Skeletal muscle satellite cell (primary cell): ENCODE results near the gene PRDM1.

Experiments used
- H3K27me3 ChIP-seq: 2 replicates; pipeline ENCODE4 v1.7.0; 2013; ENCODE audit warnings: low read length; ENCODE audit not compliant: control insufficient read depth, insufficient read depth
- H3K36me3 ChIP-seq: 2 replicates; pipeline ENCODE4 v1.7.0; 2013; ENCODE audit warnings: mild to moderate bottlenecking, control low read depth, low read length; ENCODE audit not compliant: insufficient read depth
- H3K4me1 ChIP-seq: 2 replicates; pipeline ENCODE4 v1.7.0; 2013; ENCODE audit warnings: low read length; ENCODE audit not compliant: control insufficient read depth, insufficient read depth
- H3K4me2 ChIP-seq: 2 replicates; pipeline ENCODE4 v1.7.0; 2013; ENCODE audit warnings: mild to moderate bottlenecking, low read length
- H3K4me3 ChIP-seq: 2 replicates; pipeline ENCODE4 v1.7.0; 2013; ENCODE audit warnings: low read length
- H3K9ac ChIP-seq: 2 replicates; pipeline ENCODE4 v1.7.0; 2013; ENCODE audit warnings: mild to moderate bottlenecking, low read depth, low read length, moderate library complexity
- H3K9me3 ChIP-seq: replicated peaks from 2 replicates; pipeline ENCODE4 v1.7.0; 2013; ENCODE audit warnings: mild to moderate bottlenecking, control low read depth, low read length

PRDM1 gene

DNA sequence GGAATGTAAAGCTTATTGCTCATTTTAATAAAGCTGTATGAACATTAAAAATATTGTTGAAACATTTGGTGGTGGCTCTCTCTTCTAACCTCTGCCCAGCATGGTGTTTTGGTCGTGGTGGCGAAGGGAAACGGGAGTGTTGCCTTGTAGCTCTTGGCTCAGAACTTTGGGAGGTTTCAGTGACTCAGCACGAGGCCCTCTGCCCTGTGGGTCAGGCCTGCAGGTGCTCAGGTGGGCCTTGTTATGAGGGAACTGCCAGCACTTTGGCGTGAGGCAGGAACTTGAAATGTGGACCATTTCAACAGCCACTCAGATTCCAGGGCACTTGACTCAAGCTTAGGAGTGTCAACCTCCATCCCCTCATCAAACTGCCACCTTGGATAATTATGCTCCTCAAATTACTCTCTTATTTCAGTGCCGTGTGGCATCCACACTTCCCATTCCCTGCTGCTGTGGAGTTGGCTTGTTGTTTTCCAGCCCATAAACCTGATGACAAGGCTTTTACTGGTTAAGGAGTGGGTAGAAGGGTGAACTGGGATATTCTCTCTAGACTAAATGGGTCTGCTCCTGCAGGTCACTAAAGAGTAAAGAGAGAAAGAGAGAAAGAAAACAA, 36.3 kb downstream of the PRDM1 start:
- no peaks in the 10 kb centered on the region for H3K27me3 ChIP-seq

DNA sequence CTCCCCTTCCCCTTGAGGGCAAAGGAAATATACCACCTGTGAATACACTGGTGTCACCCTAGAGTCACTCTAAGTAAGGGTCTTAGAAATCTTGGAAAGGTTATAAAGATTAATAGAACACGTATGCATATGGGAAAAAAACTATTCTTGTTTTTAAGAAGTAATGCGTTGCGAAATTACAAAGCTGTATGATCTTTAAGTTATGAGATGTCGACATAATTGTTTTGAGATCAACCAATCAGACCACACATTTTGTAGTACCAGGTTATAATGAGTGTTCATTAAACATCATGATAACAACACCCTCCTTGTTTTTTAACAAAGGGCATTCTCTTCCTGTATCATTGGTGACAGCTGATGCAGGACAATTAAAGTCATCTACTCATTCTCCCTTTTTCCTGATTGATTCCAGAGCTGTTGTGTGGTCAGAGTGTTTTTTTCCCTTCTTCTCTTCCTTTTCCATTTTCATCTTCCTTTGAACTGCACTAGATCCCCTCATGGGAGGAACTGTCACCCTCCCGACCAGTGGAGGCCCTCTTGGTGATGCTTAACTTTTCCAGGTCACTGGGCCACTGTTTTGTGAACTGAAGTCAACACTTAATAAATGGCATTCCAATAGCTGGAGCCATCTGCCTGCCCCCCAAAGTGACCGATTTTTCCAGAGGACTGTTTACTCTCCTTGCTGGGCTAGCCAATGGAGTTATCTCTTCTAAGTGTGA, 37.0 kb downstream of the PRDM1 start:
- Histone ChIP-seq H3K9me3 (no peaks in the 10 kb centered on the region), H3K27me3 (no peaks in the 10 kb centered on the region), H3K4me3 (no peak overlapping the region), H3K4me1 (peaks cover 3% of the 10 kb centered on the region), H3K4me2 (no peak overlapping the region), H3K36me3 (no peaks in the 10 kb centered on the region), H3K9ac (no peak overlapping the region)

More for the DNA sequence above, 36.3 kb downstream of the PRDM1 start:
- Histone ChIP-seq H3K4me1 (peaks cover 3% of the 10 kb centered on the region), H3K36me3 (no peaks in the 10 kb centered on the region), H3K9me3 (no peaks in the 10 kb centered on the region), H3K4me3 (no peak overlapping the region), H3K4me2 (no peak overlapping the region), H3K9ac (no peak overlapping the region)

DNA sequence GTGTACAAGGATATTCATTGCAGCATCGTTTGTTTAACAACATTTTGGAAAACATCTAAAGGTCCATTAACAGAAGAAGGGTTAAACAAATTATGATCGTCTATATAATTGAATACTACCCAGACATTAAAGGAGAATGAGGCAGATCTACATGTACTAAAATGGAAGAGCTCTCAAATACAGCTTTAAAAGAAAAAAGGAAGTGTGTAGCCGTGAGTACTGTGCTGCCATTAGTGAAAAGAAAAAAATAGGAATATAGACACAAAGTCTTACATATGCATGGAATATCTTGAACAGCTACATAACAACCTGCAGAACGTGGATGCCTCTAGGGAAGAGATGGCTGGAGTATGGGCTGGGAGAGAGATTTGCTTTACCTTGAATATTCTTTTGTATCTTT, 37.9 kb downstream of the PRDM1 start:
- Histone ChIP-seq H3K4me3 (no peak overlapping the region), H3K9ac (no peak overlapping the region), H3K4me1 (peaks cover 6% of the 10 kb centered on the region), H3K27me3 (no peaks in the 10 kb centered on the region), H3K36me3 (no peaks in the 10 kb centered on the region), H3K4me2 (no peak overlapping the region), H3K9me3 (no peaks in the 10 kb centered on the region)

DNA sequence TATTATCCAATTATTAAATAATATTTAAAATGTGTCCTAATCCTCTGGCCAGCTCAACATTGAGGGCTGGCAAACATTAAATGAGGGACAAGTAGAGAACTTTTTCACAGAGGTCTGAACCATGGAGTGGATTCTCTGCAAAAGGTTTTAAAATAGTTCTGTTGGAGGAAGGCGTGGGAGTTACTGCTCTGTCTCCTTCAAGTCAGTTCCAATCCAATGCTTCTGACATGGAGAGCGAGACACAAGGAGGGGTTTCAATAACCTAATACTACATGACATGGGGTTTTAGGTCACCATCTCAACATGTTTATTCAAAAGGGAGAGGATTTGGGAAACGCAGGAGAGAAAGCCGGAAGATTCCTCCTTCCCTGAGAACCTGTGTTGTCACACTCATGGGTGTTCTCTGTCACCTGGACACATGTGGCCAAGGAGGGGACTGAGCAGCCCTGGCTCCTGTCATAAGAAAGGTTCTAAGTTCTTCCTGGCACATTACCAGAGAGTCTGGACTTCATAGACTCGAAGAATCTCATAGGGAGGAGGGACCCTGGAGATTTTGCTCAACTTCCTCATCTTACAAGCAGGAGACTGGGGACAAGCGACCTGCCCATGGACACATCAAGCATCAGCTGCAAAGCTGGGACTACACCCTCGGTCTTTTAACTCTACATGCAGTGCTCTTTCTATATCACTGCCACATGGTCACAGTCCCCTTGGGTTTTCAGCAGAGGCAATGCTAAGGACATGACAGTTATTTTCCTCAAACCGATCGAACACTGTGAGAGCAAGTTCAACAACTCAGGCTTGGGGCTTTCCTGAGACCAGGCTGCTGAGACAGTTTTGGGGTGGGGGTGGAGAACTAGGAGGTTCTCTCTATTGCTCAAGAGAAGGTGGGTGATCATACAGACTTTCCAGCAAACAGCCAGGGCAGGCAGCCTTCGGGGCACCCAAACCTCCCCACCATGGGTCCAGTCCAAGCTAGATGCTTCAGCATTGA, 38.6 kb downstream of the PRDM1 start:
- H3K36me3 ChIP-seq: no peaks in the 10 kb centered on the region
- H3K4me1 ChIP-seq: peaks cover 13% of the 10 kb centered on the region
- H3K4me3 ChIP-seq: no peak overlapping the region
- no peaks in the 10 kb centered on the region for H3K9me3 ChIP-seq
- no peak overlapping the region for H3K4me2 ChIP-seq
- no peak overlapping the region for H3K9ac ChIP-seq
- no peaks in the 10 kb centered on the region for H3K27me3 ChIP-seq

DNA sequence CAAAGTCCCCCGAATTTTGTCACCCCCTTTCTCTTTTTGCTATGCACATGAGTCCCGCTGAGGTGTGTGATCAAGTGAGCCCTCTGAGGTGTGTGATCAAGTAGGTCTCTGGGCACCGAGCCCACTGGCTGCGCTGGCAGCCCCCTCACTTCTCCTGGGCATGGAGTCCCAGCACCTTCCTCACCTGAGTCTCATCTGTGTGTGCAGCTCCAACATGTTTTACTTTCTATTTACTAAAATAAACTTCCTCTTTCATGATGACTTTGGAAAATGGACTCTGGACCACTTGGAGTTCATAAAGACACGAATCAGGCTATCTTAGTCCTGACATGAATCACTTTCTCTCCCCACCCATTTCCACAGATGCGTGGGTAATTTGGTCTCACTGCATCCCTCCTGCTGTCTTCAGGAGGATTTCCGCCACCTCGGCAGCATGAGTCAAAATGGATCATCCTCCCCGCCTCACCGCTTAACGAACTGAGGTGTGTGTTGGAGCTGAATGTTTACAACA, 39.8 kb downstream of the PRDM1 start:
- Histone ChIP-seq H3K36me3 (no peaks in the 10 kb centered on the region), H3K4me2 (no peak overlapping the region), H3K9ac (no peak overlapping the region), H3K27me3 (no peaks in the 10 kb centered on the region), H3K9me3 (no peaks in the 10 kb centered on the region), H3K4me1 (peaks cover 17% of the 10 kb centered on the region), H3K4me3 (no peak overlapping the region)

DNA sequence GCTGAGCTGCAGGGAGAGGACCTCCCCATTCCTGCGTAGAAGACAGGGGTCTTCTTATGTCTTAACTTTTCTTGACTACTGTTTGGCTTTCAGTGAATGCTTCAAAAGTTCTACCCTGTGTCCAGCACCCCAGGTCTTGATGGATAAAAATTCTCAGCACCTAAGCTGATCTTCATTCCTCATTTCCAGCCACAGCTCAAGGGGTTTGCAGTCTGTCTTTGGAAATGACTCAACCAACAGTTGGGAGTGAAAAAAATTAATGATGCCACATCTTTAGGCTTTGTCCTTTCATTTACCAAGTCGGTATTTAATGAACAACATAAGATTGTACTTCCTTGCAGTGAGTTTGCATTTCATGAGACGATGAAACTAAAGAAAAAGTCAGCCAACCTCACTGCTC, 40.3 kb downstream of the PRDM1 start:
- no peak overlapping the region for H3K4me3 ChIP-seq
- no peak overlapping the region for H3K9ac ChIP-seq
- H3K4me1 ChIP-seq: peaks cover 17% of the 10 kb centered on the region
- no peak overlapping the region for H3K4me2 ChIP-seq
- H3K9me3 ChIP-seq: no peaks in the 10 kb centered on the region
- H3K27me3 ChIP-seq: no peaks in the 10 kb centered on the region
- H3K36me3 ChIP-seq: no peaks in the 10 kb centered on the region

DNA sequence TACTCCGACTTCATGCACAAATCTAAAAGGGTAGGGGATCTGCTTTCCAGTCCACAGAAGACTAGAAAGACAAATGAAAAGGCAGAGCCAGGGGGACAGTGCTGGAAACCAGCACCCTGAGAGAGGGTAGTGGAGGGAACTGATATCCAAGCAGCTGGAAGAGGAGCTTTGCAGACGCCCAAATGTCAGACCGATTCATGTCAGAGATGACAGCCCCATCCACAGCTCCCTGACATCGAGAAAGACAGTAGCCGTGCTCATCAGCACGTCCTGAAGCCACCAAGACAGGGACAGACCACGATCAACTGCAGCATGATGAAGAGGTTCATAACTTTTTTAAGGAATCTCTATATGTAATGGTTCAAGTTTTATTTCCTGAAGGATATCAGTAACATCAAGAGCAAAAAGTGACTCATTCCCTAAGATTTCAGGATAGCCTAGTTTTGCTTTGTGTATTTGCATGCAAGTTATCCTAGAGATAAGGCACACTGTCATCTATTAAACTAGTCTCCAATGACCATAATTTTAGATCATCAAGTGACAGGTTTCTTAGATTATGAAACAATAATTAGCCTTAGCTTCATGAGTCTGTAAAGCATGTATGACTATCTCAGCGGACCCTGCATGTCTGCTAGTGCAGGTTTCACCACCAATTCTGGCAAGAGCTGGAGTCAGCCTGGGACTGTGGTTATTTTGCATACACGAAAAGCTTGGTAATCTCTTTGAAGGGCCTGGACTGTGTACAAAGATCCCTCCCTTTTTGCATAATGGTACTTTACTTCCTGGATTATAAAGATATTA, 43.0 kb downstream of the PRDM1 start:
- Histone ChIP-seq H3K4me3 (peak overlapping the region; percentile 43), H3K4me2 (peak overlapping the region; percentile 67), H3K9me3 (no peaks in the 10 kb centered on the region), H3K36me3 (no peaks in the 10 kb centered on the region), H3K9ac (peak overlapping the region; percentile 18), H3K4me1 (peaks cover 17% of the 10 kb centered on the region), H3K27me3 (no peaks in the 10 kb centered on the region)

DNA sequence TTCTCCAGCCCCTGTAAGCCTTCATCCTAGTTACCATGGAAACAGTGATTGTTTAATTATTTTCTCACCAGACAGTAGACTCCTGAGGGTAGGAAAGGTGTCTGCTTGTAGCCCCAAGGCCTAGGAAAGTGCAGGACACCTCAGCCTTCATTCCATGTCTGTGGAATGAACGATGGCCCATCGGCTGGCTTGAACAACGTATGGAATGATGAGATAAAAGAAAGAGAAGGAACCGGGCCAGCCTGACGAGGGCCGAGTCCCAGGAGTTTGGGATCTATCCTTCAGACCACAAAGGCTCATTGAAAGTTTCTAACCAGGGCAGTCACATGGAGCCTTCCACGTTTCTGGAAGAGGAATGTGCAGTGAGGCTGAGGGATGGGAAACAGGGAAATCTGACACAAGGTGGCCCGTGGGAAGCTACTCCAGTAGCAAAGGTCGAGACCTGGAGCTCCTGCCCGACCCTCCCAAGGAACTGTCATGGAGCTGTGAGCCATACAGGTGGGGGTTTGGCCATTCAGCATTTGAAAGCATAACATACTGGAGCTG, 46.1 kb downstream of the PRDM1 start:
- H3K9ac ChIP-seq: no peak overlapping the region
- no peak overlapping the region for H3K4me3 ChIP-seq
- H3K4me2 ChIP-seq: no peak overlapping the region
- no peaks in the 10 kb centered on the region for H3K9me3 ChIP-seq
- H3K27me3 ChIP-seq: no peaks in the 10 kb centered on the region
- H3K36me3 ChIP-seq: no peaks in the 10 kb centered on the region
- peaks cover 33% of the 10 kb centered on the region for H3K4me1 ChIP-seq

DNA sequence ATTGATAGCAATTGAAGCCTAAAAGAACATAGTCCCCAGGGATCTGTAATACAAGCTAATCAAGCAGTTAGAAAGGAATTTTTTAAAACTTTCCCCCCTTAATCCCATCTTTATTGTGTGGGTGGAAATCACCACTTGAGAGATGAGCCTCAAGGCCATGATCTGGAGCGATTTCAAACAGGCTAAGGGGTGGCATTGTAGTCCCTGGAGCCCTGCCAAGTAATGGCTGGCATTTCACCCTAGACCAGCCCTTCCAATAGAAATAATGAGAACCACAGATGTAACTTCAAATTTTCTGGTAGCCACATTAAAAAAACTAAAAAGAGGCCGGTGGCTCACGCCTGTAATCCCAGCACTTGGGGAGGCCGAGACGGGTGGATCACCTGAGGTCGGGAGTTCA, 46.9 kb downstream of the PRDM1 start:
- Histone ChIP-seq H3K4me1 (peaks cover 33% of the 10 kb centered on the region), H3K4me2 (no peak overlapping the region), H3K9me3 (no peaks in the 10 kb centered on the region), H3K27me3 (no peaks in the 10 kb centered on the region), H3K4me3 (no peak overlapping the region), H3K9ac (no peak overlapping the region), H3K36me3 (no peaks in the 10 kb centered on the region)

DNA sequence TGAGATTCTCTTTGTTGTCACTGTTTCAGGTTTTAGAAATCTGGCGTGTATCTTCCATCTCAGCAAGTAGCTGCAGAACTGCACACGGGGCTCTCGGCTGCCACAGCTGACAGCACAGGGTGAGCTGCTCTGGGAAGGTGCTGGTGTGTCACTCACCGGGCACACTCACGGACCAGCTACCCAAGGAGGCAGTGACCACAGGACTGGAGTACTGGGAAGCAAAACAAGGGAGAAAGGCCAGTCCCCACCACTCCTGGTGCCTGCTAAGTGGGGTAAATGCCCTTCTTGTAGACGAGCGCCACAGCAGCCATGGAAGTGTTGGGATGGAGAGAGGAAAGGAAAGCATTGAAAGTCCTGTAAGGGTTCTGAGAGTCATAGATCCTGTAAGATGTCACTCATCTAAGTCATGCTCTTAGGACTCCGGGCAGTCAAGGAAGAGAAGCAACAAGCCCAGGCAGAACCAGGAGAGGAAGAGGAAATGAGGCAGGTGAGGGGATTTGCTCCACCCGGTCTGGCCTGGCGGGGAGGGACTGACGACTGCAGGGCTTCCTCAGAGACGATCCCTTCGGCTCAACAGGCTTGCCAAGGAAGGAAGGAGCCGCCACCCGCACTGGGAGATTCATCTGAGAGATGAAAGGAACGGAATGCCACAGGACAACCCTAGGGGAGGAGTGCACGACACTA, 48.1 kb downstream of the PRDM1 start:
- H3K4me1 ChIP-seq: peaks cover 27% of the 10 kb centered on the region
- no peaks in the 10 kb centered on the region for H3K9me3 ChIP-seq
- no peak overlapping the region for H3K4me2 ChIP-seq
- H3K27me3 ChIP-seq: no peaks in the 10 kb centered on the region
- H3K4me3 ChIP-seq: no peak overlapping the region
- no peaks in the 10 kb centered on the region for H3K36me3 ChIP-seq
- no peak overlapping the region for H3K9ac ChIP-seq
